Endometrium (tissue), 2 donors: ENCODE measurements around the gene CUL3.

Source experiments
- FAIRE-seq: peaks from 2 replicates; lab custom pipeline; 2012; peaks lifted over from hg19 to GRCh38; lab: Jason Lieb, UNC
- donor health status: control.
- donor health status: control.

The CUL3 gene

DNA sequence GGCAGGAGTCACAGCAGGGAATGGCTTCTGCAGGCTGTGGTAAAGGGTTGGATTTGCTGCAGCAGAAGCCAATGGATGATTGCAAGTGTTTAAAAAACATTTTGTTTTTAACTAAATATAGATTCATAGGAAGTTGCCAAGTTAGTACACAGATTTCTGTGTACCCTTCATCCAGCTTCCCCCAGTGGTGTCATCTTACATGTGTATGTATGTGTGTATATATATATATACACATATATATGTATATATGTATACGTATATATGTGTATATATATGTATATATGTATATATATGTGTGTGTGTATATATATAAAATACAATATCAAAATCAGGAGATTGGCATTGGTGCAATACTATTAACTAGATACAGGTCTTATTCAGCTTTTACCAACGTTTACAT, 164.1 kb downstream of the CUL3 start:
- FAIRE-seq: no peak
